Thyroid gland (tissue), 4 donors: ENCODE measurements around the gene EHMT1.

Experiments
- CTCF ChIP-seq, 6 experiments: fragments of 200-600 bp in 3 of 6; fragments of 450-650 bp in 3 of 6; sonication (generic) in 3 of 6; IDR thresholded peaks; one replicate each; pipeline ENCODE4 v1.5.1; 2016 to 2019; ENCODE audit warnings: antibody characterized with exemption in 6 of 6, mild to moderate bottlenecking in 2 of 6, inconsistent platforms in 1 of 6, moderate library complexity in 1 of 6
- POLR2A ChIP-seq, 2 donors: fragments of 450-650 bp; IDR thresholded peaks; one replicate each; pipeline ENCODE4 v1.6.1; 2017; ENCODE audit warnings: antibody characterized with exemption in 2 of 2, mild to moderate bottlenecking in 2 of 2, moderate library complexity in 1 of 2

DNA sequence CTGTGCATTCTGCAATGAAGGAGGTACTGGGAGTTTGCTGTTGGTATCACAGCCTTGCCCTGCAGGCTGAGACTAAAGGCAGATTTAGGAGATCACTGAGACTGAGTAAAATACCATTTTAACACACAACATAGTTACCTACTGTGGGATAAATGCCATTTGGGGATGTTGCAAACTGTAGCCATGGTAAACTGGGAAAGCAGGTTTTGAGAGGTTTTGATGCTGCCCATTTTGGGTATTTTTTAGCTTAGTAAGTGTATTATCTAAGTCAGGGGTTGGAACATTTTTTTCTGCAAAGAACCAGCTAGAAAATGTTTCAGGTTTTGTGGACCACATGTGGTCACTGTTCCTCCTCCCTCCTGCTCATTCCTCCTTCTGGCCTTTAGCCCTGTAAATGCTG, 108.9 kb downstream of the EHMT1 start:
- TF ChIP-seq CTCF (IDR thresholded peaks at IDR 0.05) (no peak), POLR2A (IDR thresholded peaks at IDR 0.05) (no peak)
